H9 (cell line): ENCODE data around the gene TNKS2. TPM values are rescaled to one million over a fixed set of nuclear protein-coding genes. Genes with fewer than 3 reads are reported as not detected.

Source experiments
- DNase-seq: peaks from one replicate; pipeline ENCODE4 v3.0.0-alpha.2; 2017
- H2AFZ ChIP-seq: one replicate; pipeline ENCODE4 v1.6.1; 2013; ENCODE audit warnings: mild to moderate bottlenecking, low read length, control low read depth, moderate library complexity
- H2AK5ac ChIP-seq: 2 replicates; pipeline ENCODE4 v1.6.1; 2013; ENCODE audit warnings: low read length, control low read depth, mixed read lengths; ENCODE audit not compliant: insufficient read length
- H2BK120ac ChIP-seq: one replicate; pipeline ENCODE4 v1.6.1; 2013; ENCODE audit warnings: low read depth, mild to moderate bottlenecking, low read length, control low read depth, inconsistent platforms; ENCODE audit not compliant: poor library complexity, severe bottlenecking
- H2BK12ac ChIP-seq: 2 replicates; pipeline ENCODE4 v1.6.1; 2013; ENCODE audit warnings: low read length, control low read depth, mixed read lengths, low read depth; ENCODE audit not compliant: insufficient read length
- H2BK15ac ChIP-seq: 2 replicates; pipeline ENCODE4 v1.6.1; 2013; ENCODE audit warnings: low read depth, low read length, control low read depth
- H2BK20ac ChIP-seq: one replicate; pipeline ENCODE4 v1.6.1; 2013; ENCODE audit warnings: low read depth, mild to moderate bottlenecking, low read length, control low read depth, inconsistent platforms; ENCODE audit not compliant: poor library complexity, severe bottlenecking
- H2BK5ac ChIP-seq: 2 replicates; pipeline ENCODE4 v1.6.1; 2013; ENCODE audit warnings: low read length, control low read depth, mixed read lengths; ENCODE audit not compliant: insufficient read length
- H3K14ac ChIP-seq: 2 replicates; pipeline ENCODE4 v1.6.1; 2013; ENCODE audit warnings: low read length, control low read depth; ENCODE audit not compliant: insufficient read depth
- H3K18ac ChIP-seq: 2 replicates; pipeline ENCODE4 v1.6.1; 2013; ENCODE audit warnings: low read depth, mild to moderate bottlenecking, mixed read lengths, low read length, control low read depth; ENCODE audit not compliant: insufficient read length
- H3K23ac ChIP-seq: 2 replicates; pipeline ENCODE4 v1.6.1; 2013; ENCODE audit warnings: low read length, control low read depth, mixed read lengths, low read depth; ENCODE audit not compliant: insufficient read length
- H3K23me2 ChIP-seq: 2 replicates; pipeline ENCODE4 v1.6.1; 2013; ENCODE audit warnings: low read depth, mild to moderate bottlenecking, mixed read lengths, low read length, control low read depth; ENCODE audit not compliant: insufficient read length, poor library complexity, severe bottlenecking
- H3K27ac ChIP-seq: 2 replicates; pipeline ENCODE4 v1.5.1; 2013; ENCODE audit warnings: low read length, control low read depth, mixed read lengths, low read depth; ENCODE audit not compliant: insufficient read length
- H3K27me3 ChIP-seq: 2 replicates; pipeline ENCODE4 v1.6.1; 2013; ENCODE audit warnings: low read length, control low read depth, inconsistent platforms; ENCODE audit not compliant: insufficient read depth
- H3K4ac ChIP-seq: 2 replicates; pipeline ENCODE4 v1.6.1; 2013; ENCODE audit warnings: low read depth, mild to moderate bottlenecking, control low read depth, inconsistent platforms, low read length, moderate library complexity
- H3K4me1 ChIP-seq: 2 replicates; pipeline ENCODE4 v1.6.1; 2013; ENCODE audit warnings: low read length, control low read depth, inconsistent platforms; ENCODE audit not compliant: insufficient read depth
- H3K4me2 ChIP-seq: 2 replicates; pipeline ENCODE4 v1.6.1; 2013; ENCODE audit warnings: low read length, control low read depth, mixed read lengths; ENCODE audit not compliant: insufficient read length, insufficient read depth
- H3K56ac ChIP-seq: 2 replicates; pipeline ENCODE4 v1.6.1; 2013; ENCODE audit warnings: low read depth, mild to moderate bottlenecking, mixed read lengths, low read length, control low read depth; ENCODE audit not compliant: insufficient read length
- H3K79me1 ChIP-seq: 2 replicates; pipeline ENCODE4 v1.6.1; 2013; ENCODE audit warnings: low read depth, mild to moderate bottlenecking, moderate library complexity, low read length, control low read depth, inconsistent platforms; ENCODE audit not compliant: insufficient read depth, poor library complexity, severe bottlenecking
- H3K79me2 ChIP-seq: 2 replicates; pipeline ENCODE4 v1.6.1; 2013; ENCODE audit warnings: low read length, control low read depth, inconsistent platforms; ENCODE audit not compliant: insufficient read depth
- H3K9ac ChIP-seq: 2 replicates; pipeline ENCODE4 v1.6.1; 2013; ENCODE audit warnings: low read length, control low read depth, mixed read lengths; ENCODE audit not compliant: insufficient read length; ENCODE audit errors: extremely low read depth
- H3K9me3 ChIP-seq: one replicate; pipeline ENCODE4 v1.6.1; 2013; ENCODE audit warnings: low read depth, low read length, inconsistent platforms; ENCODE audit not compliant: control insufficient read depth
- H3T11ph ChIP-seq: one replicate; pipeline ENCODE4 v1.6.1; 2013; ENCODE audit warnings: mild to moderate bottlenecking, low read length, control low read depth, inconsistent platforms
- H4K20me1 ChIP-seq: one replicate; pipeline ENCODE4 v1.6.1; 2013; ENCODE audit not compliant: control insufficient read depth, insufficient read length, insufficient read depth
- H4K5ac ChIP-seq: 2 replicates; pipeline ENCODE4 v1.6.1; 2013; ENCODE audit warnings: low read depth, mild to moderate bottlenecking, mixed read lengths, low read length, control low read depth; ENCODE audit not compliant: insufficient read length
- H4K8ac ChIP-seq: replicated peaks from 2 replicates; pipeline ENCODE4 v1.6.1; 2013; ENCODE audit warnings: low read length, control low read depth, mixed read lengths, low read depth; ENCODE audit not compliant: insufficient read length
- H4K91ac ChIP-seq: 2 replicates; pipeline ENCODE4 v1.6.1; 2013; ENCODE audit warnings: low read depth, mild to moderate bottlenecking, moderate library complexity, mixed read lengths, low read length, control low read depth; ENCODE audit not compliant: insufficient read length
- H3K27ac Mint-ChIP-seq, 3 experiments: 2 replicates in 2 of 3; 3 replicates in 1 of 3; pipeline ENCODE4 v1.8.0; 2020 to 2021; ENCODE audit warnings: mixed read lengths in 3 of 3, mild to moderate bottlenecking in 1 of 3, moderate library complexity in 1 of 3
- H3K27me3 Mint-ChIP-seq: 2 replicates; pipeline ENCODE4 v1.8.0; 2021; ENCODE audit warnings: low read depth, mild to moderate bottlenecking, moderate library complexity, mixed read lengths
- H3K36me3 Mint-ChIP-seq, 3 experiments: 2 replicates in 2 of 3; 3 replicates in 1 of 3; pipeline ENCODE4 v1.8.0; 2020 to 2021; ENCODE audit warnings: low read depth in 3 of 3, mixed read lengths in 3 of 3; ENCODE audit not compliant: insufficient read depth in 1 of 3
- H3K4me1 Mint-ChIP-seq, 2 experiments: 2 replicates each; pipeline ENCODE4 v1.8.0; 2020; ENCODE audit warnings: mixed read lengths in 2 of 2
- H3K4me3 Mint-ChIP-seq, 2 experiments: 2 replicates in 1 of 2; 3 replicates in 1 of 2; pipeline ENCODE4 v1.8.0; 2020 to 2021; ENCODE audit warnings: mild to moderate bottlenecking in 2 of 2, mixed read lengths in 2 of 2, moderate library complexity in 1 of 2
- H3K9me3 Mint-ChIP-seq, 2 experiments: 2 replicates in 1 of 2; 3 replicates in 1 of 2; pipeline ENCODE4 v1.8.0; 2020; ENCODE audit warnings: mild to moderate bottlenecking in 2 of 2, mixed read lengths in 2 of 2, moderate library complexity in 1 of 2
- CTCF ChIP-seq: fragments of 200-600 bp; sonication (generic); conservative IDR thresholded peaks from 3 replicates; pipeline ENCODE4 v1.8.0; 2021; ENCODE audit warnings: antibody characterized with exemption, mild to moderate bottlenecking
- WGBS: extraction: QIAGEN DNeasy Blood & Tissue Kit; methylation state at CpG from one replicate; pipeline ENCODE4 v1.1.7; 2013; ENCODE audit warnings: missing lambda C conversion rate, low lambda C conversion rate, mixed read lengths; ENCODE audit not compliant: insufficient read length; ENCODE audit errors: extremely low coverage; 5-methylcytosine and 5-hydroxymethylcytosine counted together
- total RNA-seq: library from RNA; stranded (reverse); gene quantifications from 2 replicates; pipeline ENCODE4 v1.2.1, GENCODE V29; 2021

Gene TNKS2
- total RNA-seq, 1 experiment from 2014 or later, result 58.9 TPM

GRCh38 chr10:91768123-91768522 lies 30.1 kb upstream of the TNKS2 start:
- no peak overlapping the region for H3K4ac ChIP-seq
- no peaks in the 10 kb centered on the region for H4K20me1 ChIP-seq
- H4K91ac ChIP-seq, result no peak overlapping the region
- H3K27me3 ChIP-seq, result no peaks in the 10 kb centered on the region
- no peaks in the 10 kb centered on the region for H3K23me2 ChIP-seq
- no peaks in the 10 kb centered on the region for H3K79me2 ChIP-seq
- Mint-ChIP-seq H3K4me3 (no peak overlapping the region), H3K9me3 (peaks cover 0 to 5% of the 10 kb centered on the region in 2 experiments; a peak in 1 of 5 replicates), H3K4me1 (peaks cover 3% of the 10 kb centered on the region in 2 experiments; a peak in 2 of 4 replicates), H3K27ac (no peak overlapping the region), H3K36me3 (peaks cover 0 to 8% (median 0%) of the 10 kb centered on the region in 3 experiments; a peak in 1 of 7 replicates), H3K27me3 (no peaks in the 10 kb centered on the region)
- H3K9me3 ChIP-seq, result no peaks in the 10 kb centered on the region
- no peak overlapping the region for H2BK15ac ChIP-seq
- H3K18ac ChIP-seq, result no peak overlapping the region
- no peak overlapping the region for H3K27ac ChIP-seq
- H2BK20ac ChIP-seq, result no peak overlapping the region
- no peak overlapping the region for H4K8ac ChIP-seq
- no peak overlapping the region for H4K5ac ChIP-seq
- no CpG with 5 or more reads among the region's 3 CpGs for WGBS
- TF ChIP-seq CTCF, result no peak
- H2BK5ac ChIP-seq, result no peak overlapping the region
- H2AFZ ChIP-seq, result no peak overlapping the region
- no peak overlapping the region for H3K14ac ChIP-seq
- H3K9ac ChIP-seq, result no peak overlapping the region
- no peak overlapping the region for H2BK120ac ChIP-seq
- no peaks in the 10 kb centered on the region for H3K79me1 ChIP-seq
- no peak overlapping the region for H3T11ph ChIP-seq
- no peak overlapping the region for H3K4me2 ChIP-seq
- no peak overlapping the region for H3K23ac ChIP-seq
- no peak overlapping the region for H3K56ac ChIP-seq
- no peak overlapping the region for H2AK5ac ChIP-seq
- H3K4me1 ChIP-seq, result no peaks in the 10 kb centered on the region
- DNase-seq, result no peak
- no peak overlapping the region for H2BK12ac ChIP-seq
